Measurements from ENCODE around the gene TRERF1.

The TRERF1 gene

GRCh38 chr6:42177514-42178364, 274.0 kb downstream of the TRERF1 start:
- no peak for FAIRE-seq
- DNase-seq (ENCODE audit: insufficient read length): no peak
- TF ChIP-seq TAF1 (IDR thresholded peaks at IDR 0.05; ENCODE audit: borderline replicate concordance, low read depth, low read length) (no peak), POLR2AphosphoS5 (IDR thresholded peaks at IDR 0.05; ENCODE audit: low read depth, low read length) (no peak)

- DNase-seq (ENCODE audit: insufficient read length) (no peak), FAIRE-seq (no peak)
- TF ChIP-seq POLR2AphosphoS5 (IDR thresholded peaks at IDR 0.05; ENCODE audit: low read depth, low read length) (no peak), POLR2A (IDR thresholded peaks at IDR 0.05; ENCODE audit: low read depth, low read length) (no peak), TAF1 (IDR thresholded peaks at IDR 0.05; ENCODE audit: borderline replicate concordance, low read depth, low read length) (no peak)
Observed at GRCh38 chr6:42176981-42177380, 274.7 kb downstream of the TRERF1 start.

- no peak for DNase-seq (ENCODE audit: insufficient read length)
- FAIRE-seq: no peak
Observed at GRCh38 chr6:42175860-42176259, 275.9 kb downstream of the TRERF1 start.

More at GRCh38 chr6:42175860-42176259, 275.9 kb downstream of the TRERF1 start:
- TF ChIP-seq TAF1 (IDR thresholded peaks at IDR 0.05; ENCODE audit: borderline replicate concordance, low read depth, low read length) (no peak), POLR2A (IDR thresholded peaks at IDR 0.05; ENCODE audit: low read depth, low read length) (no peak), POLR2AphosphoS5 (IDR thresholded peaks at IDR 0.05; ENCODE audit: low read depth, low read length) (no peak)
